HL-60 (cell line): ENCODE measurements around the gene NALCN.

Source experiments
- DNase-seq, 2 experiments: peaks; one replicate each; pipeline ENCODE4 v3.0.0-alpha.2; 2010 to 2020; ENCODE audit warnings: low read depth in 1 of 2, low spot score in 1 of 2
- H3K27ac ChIP-seq: fragments of 250-450 bp; sonication (Bioruptor Pico); replicated peaks from 2 replicates; pipeline ENCODE4 v1.5.1; 2020; ENCODE audit warnings: mild to moderate bottlenecking, moderate library complexity
- H3K27me3 ChIP-seq: fragments of 250-450 bp; sonication (Bioruptor Pico); 2 replicates; pipeline ENCODE4 v1.5.1; 2021; ENCODE audit warnings: mild to moderate bottlenecking, moderate library complexity; ENCODE audit not compliant: insufficient read depth, poor library complexity, severe bottlenecking
- H3K4me3 ChIP-seq: replicated peaks from 2 replicates; pipeline ENCODE4 v1.5.1; 2011; ENCODE audit warnings: mild to moderate bottlenecking, control low read depth, low read length; ENCODE audit not compliant: insufficient read depth
- GABPA ChIP-seq: IDR thresholded peaks from 2 replicates; pipeline ENCODE4 v1.6.1; 2012; ENCODE audit warnings: low read depth
- POLR2AphosphoS5 ChIP-seq: IDR thresholded peaks from 2 replicates; pipeline ENCODE4 v1.6.1; 2012; ENCODE audit warnings: low read depth
- SPI1 ChIP-seq: IDR thresholded peaks from 2 replicates; pipeline ENCODE4 v1.6.1; 2012; ENCODE audit warnings: low read depth, mild to moderate bottlenecking, borderline replicate concordance
- TF ChIP-seq, protein P1 (sequence below): IDR thresholded peaks from 2 replicates; pipeline ENCODE4 v1.6.1; 2012; ENCODE audit warnings: low read depth; ENCODE audit not compliant: insufficient replicate concordance
- TF ChIP-seq, protein P2 (sequence below): IDR thresholded peaks from one replicate; pipeline ENCODE4 v1.5.1; 2011; ENCODE audit warnings: low read length, control low read depth, inconsistent platforms; ENCODE audit not compliant: insufficient read depth

NALCN gene

DNA sequence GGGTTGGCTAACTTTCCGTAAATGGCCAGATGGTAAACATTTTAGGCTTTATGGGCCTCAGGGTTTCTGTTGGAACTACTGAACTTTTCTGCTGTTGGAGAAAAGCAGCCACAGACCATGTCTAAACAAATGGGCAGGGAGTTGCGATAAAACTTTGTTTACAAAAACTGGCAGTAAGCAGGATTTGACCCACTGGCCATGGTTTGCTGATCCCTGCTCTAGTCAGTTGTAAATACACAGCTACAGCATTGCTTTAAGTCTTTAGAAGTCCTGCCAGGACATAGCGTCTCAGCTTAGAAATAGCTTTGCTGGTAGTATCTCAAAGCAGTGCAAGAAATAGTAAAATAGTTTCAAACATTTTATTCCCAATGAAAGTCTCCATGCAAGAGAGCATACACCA lies 88.4 kb downstream of the NALCN start:
- H3K4me3 ChIP-seq, result no peak overlapping the region
- no peak for DNase-seq
- H3K27me3 ChIP-seq, result no peaks in the 10 kb centered on the region
- no peak overlapping the region for H3K27ac ChIP-seq
- TF ChIP-seq POLR2AphosphoS5, result no peak
- no peak for TF ChIP-seq SPI1
- TF ChIP-seq, protein P1, sequence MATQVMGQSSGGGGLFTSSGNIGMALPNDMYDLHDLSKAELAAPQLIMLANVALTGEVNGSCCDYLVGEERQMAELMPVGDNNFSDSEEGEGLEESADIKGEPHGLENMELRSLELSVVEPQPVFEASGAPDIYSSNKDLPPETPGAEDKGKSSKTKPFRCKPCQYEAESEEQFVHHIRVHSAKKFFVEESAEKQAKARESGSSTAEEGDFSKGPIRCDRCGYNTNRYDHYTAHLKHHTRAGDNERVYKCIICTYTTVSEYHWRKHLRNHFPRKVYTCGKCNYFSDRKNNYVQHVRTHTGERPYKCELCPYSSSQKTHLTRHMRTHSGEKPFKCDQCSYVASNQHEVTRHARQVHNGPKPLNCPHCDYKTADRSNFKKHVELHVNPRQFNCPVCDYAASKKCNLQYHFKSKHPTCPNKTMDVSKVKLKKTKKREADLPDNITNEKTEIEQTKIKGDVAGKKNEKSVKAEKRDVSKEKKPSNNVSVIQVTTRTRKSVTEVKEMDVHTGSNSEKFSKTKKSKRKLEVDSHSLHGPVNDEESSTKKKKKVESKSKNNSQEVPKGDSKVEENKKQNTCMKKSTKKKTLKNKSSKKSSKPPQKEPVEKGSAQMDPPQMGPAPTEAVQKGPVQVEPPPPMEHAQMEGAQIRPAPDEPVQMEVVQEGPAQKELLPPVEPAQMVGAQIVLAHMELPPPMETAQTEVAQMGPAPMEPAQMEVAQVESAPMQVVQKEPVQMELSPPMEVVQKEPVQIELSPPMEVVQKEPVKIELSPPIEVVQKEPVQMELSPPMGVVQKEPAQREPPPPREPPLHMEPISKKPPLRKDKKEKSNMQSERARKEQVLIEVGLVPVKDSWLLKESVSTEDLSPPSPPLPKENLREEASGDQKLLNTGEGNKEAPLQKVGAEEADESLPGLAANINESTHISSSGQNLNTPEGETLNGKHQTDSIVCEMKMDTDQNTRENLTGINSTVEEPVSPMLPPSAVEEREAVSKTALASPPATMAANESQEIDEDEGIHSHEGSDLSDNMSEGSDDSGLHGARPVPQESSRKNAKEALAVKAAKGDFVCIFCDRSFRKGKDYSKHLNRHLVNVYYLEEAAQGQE, result no peak
- TF ChIP-seq, protein P2, sequence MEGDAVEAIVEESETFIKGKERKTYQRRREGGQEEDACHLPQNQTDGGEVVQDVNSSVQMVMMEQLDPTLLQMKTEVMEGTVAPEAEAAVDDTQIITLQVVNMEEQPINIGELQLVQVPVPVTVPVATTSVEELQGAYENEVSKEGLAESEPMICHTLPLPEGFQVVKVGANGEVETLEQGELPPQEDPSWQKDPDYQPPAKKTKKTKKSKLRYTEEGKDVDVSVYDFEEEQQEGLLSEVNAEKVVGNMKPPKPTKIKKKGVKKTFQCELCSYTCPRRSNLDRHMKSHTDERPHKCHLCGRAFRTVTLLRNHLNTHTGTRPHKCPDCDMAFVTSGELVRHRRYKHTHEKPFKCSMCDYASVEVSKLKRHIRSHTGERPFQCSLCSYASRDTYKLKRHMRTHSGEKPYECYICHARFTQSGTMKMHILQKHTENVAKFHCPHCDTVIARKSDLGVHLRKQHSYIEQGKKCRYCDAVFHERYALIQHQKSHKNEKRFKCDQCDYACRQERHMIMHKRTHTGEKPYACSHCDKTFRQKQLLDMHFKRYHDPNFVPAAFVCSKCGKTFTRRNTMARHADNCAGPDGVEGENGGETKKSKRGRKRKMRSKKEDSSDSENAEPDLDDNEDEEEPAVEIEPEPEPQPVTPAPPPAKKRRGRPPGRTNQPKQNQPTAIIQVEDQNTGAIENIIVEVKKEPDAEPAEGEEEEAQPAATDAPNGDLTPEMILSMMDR, result no peak
- no peak for TF ChIP-seq GABPA

DNA sequence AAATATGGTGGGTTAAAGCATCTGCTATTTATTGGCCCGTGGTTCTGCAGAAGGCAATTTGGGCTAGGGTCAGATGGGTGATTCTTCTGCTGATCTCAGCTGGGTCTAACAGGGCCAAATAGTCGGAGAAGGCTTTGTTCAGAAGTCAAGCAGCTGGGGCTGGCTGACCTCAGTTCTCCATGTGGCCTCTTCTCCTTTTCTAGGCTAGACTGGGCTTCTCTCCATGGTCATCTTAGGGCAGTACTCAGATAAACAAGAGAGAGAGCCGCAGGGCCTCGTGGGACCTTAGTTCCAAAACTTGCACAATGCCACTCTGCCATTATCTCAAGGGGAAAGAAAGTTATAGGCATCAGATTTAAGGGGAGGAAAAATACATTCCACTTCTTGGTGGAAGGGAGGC lies 89.6 kb downstream of the NALCN start:
- no peak overlapping the region for H3K4me3 ChIP-seq
- no peak for DNase-seq
- TF ChIP-seq GABPA, result no peak
- TF ChIP-seq, protein P1, result no peak
- TF ChIP-seq POLR2AphosphoS5, result no peak
- TF ChIP-seq, protein P2, result no peak
- H3K27me3 ChIP-seq, result no peaks in the 10 kb centered on the region
- no peak overlapping the region for H3K27ac ChIP-seq

DNA sequence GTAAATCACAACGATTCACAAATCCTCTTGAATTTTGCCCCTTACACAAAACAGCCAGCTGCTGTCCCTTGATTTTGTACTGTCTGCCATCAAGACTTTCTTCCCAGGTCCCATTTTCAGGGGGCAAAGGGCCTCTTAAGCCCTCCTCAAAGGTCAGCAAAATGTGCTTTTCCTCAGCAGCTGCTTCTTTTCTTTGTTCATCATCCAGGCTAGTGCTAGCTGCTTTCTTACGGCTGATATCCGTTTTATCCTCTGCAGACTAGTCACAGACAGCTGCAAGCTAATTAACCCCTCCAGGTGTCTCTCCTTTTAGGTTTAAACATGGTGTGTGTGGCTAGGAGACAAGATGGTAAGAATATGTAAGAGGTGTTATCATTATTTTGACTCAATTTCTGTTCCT lies 90.9 kb downstream of the NALCN start:
- DNase-seq, result no peak
- no peak overlapping the region for H3K4me3 ChIP-seq
- H3K27me3 ChIP-seq, result no peaks in the 10 kb centered on the region
- no peak overlapping the region for H3K27ac ChIP-seq
- TF ChIP-seq POLR2AphosphoS5 (no peak), SPI1 (no peak), GABPA (no peak)
- TF ChIP-seq, protein P2, result no peak
- TF ChIP-seq, protein P1, result no peak
